SH-SY5Y (cell line): ENCODE results near the gene NIPAL4.

ENCODE experiments used
- GATA2 ChIP-seq: IDR thresholded peaks from 2 replicates; pipeline ENCODE4 v1.6.1; 2011; ENCODE audit warnings: mild to moderate bottlenecking, low read depth, low read length
- GATA3 ChIP-seq: IDR thresholded peaks from 2 replicates; pipeline ENCODE4 v1.6.1; 2011; ENCODE audit warnings: low read depth, mild to moderate bottlenecking, low read length, moderate library complexity

- TF ChIP-seq GATA3, result no peak
- TF ChIP-seq GATA2, result no peak
These were observed 11.7 kb downstream of the NIPAL4 start for GRCh38 chr5:157471709-157472108.
